AG20443 (cell line): Measurements from ENCODE around the gene RAB4A.
"Not testable (repeated sequence)": the region's sequence is repeated elsewhere in the genome, so short reads cannot be mapped to it uniquely, and the experiment has no call there.

ENCODE experiments used
- DNase-seq: peaks from one replicate; pipeline ENCODE4 v3.0.0; 2012; ENCODE audit warnings: low spot score, mixed read lengths

The RAB4A gene

DNA sequence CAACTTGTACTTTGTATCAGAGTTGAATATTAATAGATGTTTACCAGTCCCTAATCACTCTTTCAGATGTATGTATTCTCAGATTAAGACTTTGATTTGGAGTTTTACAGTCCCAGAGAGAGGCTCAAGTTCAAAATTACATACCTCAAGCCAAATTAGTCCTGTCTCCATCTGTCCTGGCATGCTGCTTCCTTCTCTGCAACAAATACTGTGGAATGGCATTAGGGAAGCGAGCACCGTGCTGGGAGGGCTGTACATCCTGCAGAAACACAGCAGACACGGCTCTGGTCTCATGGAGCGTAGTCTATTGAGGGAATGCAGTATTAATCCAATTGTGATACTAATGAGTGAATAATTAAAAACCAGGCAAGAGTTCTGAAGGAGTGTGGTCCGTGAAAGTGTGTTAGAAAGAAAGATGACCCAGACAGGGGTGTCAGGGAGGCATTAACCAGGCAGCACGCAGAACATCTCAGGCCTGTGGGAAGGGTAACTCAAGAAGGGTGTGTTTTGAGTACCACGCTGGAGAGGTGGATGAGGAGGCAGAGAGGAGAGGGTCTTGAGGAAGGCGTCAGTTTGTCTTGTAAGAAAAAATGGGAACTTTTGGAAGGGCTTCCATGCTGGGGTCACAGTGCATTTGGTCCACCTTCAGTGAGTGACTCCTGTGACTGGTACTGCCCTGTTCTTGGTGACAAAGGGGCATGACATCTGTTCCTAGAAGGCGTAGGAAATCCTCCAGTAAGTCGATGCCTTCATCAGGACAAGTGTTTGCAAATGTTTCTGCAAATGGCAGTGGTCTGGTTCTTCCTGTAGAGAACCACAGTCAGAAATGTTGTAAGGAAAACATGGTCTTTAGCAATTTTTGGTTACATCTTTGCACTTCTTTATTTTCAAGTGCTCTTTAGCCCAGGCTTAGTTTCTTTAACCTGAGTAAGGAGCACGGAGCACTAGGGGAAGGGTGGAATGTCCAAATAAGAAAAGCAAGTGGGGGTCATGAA lies 1.6 kb downstream of the RAB4A start:
- DNase-seq: no peak

DNA sequence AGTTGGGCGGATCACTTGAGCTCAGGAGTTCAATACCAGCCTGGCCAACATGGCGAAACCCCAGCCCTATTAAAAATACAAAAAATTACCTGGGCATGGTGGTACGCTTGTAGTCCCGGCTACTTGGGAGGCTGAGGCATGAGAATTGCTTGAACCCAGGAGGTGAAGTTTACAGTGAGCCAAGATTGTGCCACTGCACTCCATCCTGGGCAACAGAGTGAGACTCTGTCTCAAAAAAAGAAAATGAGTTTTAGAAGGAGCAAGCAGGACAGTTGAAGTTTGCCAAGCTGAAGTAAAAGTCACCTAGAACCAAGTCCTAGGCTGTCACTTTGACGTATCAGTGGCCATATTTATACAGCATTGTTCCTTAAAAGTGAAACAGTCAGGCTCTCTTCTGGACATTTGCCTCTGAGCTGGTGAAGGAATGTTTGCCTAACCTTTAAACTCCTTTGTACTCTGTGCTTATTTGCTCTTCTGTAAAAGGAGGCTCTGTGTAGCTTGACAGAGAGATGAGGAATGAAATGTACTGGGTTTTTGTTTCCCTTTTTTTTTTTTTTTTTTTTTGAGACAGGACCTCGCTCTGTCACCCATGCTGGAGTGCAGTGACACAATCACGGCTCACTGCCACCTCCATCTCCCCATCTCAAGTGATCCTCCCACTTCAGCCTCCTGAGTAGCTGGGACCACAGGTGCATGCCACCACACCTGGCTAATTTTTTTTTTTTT lies 2.8 kb downstream of the RAB4A start:
- DNase-seq: no peak

GRCh38 chr1:229275005-229275404 lies 4.1 kb downstream of the RAB4A start:
- DNase-seq: no peak

DNA sequence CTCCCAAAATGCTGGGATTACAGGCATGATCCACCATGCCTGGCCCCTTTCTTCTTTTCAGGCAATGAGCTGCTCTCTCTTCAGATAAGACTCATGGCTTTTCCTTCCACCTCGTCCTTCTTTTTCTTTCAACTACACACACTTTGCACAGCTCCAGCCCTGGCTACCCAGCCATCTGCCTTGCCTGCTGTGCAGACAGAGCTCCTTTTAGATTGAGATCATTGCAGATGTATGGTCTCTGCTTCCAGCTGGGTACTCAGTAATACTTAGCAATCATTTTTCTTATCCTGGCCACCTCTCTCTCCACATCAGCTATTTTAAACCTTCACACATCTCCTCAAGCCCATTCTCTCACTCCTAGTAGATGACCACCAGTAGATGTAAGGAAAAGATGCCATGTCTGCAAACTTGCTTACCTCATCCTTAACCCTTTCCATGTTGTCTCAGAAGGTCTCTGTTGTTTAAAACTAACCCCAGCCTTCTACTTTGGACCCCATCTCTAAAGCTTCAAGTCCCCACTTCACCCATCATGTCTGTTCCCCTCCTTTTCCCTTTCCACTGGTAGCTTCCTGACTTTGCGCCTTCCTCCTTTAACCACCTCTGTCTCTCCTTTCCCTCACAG lies 7.3 kb downstream of the RAB4A start:
- DNase-seq: no peak

DNA sequence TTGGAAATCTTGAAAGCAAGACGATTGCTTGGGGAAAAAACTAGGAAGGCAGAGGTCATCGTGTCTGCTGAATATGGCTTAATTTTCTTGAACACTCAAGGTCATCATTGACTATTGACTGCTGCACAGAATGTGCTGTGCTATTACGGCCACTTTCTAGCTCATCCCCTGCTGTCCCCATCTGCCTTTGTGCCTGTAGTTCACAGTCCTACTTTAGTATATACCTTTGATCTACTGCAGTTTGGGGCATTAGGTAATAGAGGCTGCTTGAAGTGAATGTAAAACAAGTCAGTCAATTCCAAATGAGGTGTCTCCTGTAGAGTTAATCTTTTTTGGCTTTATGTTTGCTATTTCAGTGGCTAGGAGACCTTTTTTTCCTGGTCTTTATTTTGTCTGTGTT lies 8.3 kb downstream of the RAB4A start:
- no peak for DNase-seq

DNA sequence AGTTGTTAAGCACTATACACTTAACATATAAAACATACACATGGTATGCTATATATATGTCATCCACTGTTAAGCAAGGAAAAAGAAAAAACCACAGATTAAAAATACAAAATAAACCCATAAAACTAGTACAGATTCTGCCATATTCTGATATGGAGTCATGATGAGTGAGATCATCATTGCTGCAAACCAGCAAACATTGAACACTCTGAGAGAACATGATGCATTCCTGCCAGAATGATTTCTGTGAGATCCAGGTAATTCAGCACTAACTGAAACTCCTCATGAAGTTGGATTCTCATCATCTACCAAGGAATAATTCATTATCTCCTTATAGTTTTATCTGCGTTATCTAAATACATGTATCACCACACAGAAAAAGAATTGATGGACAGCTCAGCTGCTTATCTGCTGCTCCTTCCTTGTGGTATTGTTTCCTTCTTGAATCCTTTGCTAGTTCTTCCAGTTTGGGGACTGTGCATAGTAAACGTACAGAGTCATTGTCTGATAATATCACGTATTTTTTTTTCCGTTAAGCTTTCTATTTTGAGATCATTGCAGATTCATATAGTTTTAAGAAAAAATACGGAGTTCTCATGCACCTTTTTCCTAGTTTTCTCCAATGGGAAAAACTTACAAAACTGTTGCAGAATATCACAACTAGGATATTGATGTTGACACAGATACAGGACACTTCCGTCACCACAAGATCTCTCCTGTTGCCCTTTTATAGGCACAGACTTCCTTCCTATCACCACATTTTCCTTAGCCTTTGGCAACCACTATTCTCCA lies 9.3 kb downstream of the RAB4A start:
- DNase-seq: no peak

GRCh38 chr1:229280921-229281320 lies 10.0 kb downstream of the RAB4A start:
- no peak for DNase-seq

- DNase-seq: no peak
Measured at GRCh38 chr1:229281339-229281926, 10.5 kb downstream of the RAB4A start.

DNA sequence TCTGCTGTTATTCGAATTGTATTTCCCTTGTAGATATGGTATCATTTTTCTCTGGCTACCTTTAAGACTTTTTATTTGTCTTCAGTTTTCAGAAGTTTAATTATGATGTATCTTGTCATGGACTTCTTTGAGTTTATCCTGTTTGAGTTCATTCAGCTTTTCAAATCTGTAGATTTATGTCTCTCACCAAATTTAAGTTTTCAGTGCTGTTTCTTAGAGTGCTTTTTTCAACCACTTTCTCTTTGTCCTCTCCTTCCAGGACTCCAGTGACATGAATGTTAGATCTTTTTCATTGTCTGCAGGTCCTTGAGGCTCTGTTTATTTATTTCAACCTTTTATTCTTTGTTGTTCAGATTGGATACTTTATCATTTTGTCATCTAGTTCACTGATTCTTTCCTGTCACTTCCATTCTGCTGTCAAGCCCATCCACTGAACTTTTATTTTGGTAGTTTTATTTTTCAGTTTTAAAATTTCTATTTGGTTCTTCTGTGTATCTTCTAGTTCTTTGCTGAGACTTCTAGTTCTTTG lies 11.4 kb downstream of the RAB4A start:
- no peak for DNase-seq

GRCh38 chr1:229283183-229283611 lies 12.3 kb downstream of the RAB4A start:
- no peak for DNase-seq

- DNase-seq: no peak
Measured at GRCh38 chr1:229284887-229285286, 14.0 kb downstream of the RAB4A start.

GRCh38 chr1:229285440-229285839 lies 14.5 kb downstream of the RAB4A start:
- no peak for DNase-seq

- DNase-seq: no peak
Measured at GRCh38 chr1:229286099-229286766, 15.3 kb downstream of the RAB4A start.

DNA sequence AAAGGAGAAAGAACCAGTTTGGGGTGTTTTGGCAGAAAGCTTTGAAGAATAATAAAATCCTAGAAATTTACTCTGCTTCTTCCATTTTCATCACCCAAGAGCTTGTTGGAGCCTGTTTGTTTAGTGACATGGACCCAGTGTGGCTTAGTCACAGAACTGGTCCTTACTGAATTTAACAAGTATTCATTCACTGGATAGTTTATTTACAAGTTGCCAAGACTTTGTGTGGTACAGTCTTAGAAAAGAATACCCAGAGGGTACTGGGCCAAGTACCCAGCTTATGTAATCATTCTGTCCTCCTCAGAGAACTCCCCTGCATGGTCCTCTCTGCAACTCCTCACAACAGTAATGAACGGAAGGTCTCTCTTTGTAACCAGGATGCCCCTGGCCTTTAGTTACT lies 16.4 kb downstream of the RAB4A start:
- no peak for DNase-seq

DNA sequence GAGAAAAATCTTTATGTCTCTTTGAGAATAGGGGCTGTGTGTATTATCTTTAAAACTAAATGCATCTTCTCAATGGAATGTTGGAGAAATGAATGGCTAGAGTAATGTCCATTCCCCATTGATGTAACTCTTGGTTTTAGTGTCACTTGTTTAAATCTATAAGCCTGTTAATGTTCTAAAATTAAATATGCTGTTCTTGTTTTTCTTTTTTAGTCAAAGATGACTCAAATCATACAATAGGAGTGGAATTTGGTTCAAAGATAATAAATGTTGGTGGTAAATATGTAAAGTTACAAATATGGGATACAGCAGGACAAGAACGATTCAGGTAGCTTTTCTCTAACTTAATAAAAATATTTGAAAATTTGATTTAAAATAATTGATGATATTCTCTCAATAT lies 17.6 kb downstream of the RAB4A start:
- DNase-seq: no peak

DNA sequence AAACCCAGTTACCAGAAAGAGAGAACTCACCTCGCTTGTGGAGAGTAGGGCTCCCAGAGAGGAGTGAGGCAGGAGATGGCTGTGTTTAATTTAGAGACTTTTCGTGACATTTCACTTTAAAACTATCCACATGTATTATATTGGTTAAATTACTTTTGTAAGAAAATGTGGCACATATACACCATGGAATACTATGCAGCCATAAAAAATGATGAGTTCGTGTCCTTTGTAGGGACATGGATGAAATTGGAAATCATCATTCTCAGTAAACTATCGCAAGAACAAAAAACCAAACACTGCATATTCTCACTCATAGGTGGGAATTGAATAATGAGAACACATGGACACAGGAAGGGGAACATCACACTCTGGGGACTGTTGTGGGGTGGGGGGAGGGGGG lies 20.8 kb downstream of the RAB4A start:
- not testable (repeated sequence) for DNase-seq

DNA sequence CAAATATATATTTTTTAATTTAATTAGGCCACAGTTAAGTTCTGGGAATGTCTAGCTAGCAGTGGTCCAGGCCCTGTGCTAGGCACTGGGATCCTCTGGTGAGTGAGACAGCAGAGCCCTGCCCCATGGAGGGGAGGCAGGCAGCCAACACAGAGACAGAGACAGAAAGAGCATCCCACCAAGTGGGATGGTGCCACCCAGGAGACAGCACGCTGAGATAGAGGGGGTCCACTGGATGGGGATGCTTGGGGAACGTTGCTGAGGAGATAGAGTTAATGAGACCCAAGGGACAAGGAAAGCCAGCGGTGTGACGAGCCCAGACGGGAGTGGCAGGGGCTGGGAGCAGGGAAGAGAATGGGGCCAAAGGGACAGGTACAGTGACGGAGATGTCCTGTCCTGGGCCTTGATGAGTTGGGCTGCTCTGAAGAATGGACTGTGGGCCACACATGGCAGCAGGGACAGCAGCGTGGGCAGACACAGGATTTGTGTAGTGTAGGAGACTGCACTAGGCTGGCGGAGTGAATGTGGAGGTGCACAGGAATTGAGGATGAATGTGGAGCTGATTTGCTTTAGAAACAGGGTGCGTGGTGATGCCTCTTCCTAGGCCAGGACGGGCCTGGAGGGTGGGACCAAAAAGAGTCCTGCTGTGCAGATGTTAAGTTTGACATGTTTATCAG lies 22.8 kb downstream of the RAB4A start:
- DNase-seq: no peak

DNA sequence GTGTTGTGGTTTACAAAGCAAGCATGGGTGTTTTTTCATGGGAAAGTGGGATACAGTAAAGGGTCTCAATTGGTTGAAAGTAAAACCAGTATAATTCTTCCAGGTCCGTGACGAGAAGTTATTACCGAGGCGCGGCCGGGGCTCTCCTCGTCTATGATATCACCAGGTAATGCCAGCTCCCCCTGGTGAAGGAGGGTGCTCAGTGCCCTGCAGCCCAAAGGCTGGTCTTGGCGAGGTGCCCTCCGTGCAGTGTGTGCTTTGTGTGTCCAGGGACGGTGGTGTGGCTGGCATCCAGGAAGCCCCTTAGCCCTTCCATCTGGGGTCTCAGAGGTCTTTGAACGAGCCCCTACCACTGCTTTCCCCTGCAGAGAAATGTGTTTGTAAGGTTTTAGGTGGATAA lies 24.8 kb downstream of the RAB4A start:
- no peak for DNase-seq

- DNase-seq: peak; percentile 76
Measured at GRCh38 chr1:229296541-229296941, 25.6 kb downstream of the RAB4A start.

- DNase-seq: no peak
Measured at GRCh38 chr1:229297746-229298145, 26.8 kb downstream of the RAB4A start.
